ENCODE results near the gene SEC61B.

Gene SEC61B

DNA sequence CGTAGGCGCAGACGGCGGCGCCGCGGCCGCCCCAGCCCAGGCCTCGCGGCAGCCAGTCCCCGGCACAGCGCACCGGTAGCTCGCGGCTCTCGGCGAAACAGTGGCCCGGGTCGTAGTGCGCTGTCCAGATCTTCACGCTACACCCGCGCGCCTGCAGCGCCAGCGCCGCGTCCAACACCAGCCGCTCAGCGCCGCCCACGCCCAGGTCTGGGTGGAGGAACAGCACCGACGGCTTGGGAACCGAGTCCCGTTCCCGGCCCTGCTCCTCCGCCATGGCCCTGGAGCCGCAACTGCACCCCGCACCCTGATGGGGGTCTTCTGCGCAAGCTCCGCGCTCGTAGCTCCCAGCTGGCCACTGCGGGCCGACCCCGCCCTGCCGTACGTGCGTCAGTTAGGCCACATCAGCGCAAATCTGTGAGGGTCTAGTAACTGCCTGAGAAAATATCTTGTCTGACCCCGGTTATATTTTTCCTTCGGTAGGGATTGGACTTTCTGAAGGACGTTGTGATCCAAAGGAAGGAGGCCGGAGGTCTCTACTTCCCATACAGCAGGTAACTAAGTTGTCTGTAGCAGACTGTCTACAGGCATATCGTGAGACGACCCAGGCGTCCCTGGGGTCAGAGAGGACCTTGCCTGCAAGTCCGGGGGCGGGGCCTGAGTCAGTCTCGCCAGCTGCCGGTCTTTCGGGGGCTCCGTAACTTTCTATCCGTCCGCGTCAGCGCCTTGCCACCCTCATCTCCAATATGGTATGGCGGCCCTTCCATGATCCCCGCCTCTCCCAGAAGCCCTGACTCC lies at the start of gene SEC61B, which contains the start of gene ALG2:
Gene SEC61B, plus strand, starts transcription at position 662 of the 795 bp plus-strand sequence. Its CDS starts 82 bp downstream, at position 744.
Gene ALG2, minus strand, starts transcription at position 322 of the 795 bp plus-strand sequence. Its CDS starts 48 bp downstream, at position 274.
- DNase-seq (ENCODE audit: low spot score): peak; percentile 96

DNA sequence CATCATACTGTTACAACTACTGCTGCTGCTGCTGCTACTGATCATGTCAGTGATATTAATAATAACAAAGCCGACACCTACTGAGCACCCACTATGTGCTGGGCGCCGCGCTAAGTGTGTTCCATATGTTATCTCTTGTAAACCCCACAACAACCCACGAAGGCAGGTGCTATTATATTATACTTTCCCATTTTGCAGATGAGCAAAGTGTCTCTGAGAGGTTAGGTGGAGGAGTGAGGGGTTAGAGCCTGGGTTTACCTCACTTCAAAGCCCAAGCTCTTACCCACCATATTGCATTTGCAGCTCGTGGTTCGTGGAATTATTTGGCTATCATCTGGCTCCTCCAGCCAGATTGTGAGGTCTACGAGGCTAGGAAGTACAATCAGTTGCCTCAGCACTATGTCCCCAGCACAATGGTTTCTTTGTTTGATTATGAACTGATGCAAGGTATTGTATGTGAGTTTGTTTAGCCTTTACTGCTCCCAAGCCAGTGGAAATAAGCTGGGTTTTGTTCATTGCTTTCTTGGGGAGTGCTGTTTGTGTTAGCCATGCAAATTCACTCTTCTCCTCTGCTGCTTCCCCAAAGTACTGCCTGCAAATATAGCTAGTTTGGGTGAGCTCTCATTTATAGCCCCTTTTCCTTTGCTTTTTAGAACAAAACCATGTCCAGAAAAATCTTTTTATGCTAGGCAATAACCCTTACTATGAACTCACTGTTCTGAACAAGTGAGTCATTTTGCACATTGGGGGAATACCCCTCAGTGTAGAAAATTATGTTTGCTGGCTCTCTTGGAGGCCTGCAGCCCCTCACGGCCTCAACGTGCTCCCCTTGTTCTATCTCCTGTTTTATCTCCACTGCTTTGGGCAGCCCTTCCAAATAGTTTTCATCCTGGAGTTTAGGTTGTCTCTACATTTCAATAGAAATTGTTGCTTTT lies 48.2 kb upstream of the SEC61B start:
- DNase-seq (ENCODE audit: low spot score): no peak

DNA sequence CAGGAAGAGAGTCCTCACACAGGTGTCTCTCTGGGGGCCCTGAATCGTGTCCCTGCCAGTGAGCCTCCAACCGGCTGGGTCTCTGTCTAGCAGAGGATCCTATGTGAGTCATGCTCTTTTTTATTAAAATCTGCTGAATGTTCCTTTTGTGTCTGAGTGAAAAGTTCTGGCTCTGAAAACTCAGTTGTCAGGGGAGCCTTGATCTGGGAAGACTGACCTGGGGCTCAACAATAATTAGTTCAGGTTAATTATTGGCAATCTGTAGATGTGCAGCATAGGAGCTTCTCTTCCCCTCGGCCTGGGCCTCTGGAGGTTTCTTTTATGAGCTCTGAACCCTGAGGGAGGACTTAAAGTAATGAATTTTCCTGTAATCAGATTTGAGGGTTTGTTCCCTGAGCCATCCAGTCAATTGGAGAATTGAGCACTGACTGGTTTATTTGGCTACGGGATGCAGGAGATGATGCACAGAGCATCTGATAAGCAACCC lies 45.5 kb upstream of the SEC61B start:
- DNase-seq (ENCODE audit: low spot score): no peak

DNA sequence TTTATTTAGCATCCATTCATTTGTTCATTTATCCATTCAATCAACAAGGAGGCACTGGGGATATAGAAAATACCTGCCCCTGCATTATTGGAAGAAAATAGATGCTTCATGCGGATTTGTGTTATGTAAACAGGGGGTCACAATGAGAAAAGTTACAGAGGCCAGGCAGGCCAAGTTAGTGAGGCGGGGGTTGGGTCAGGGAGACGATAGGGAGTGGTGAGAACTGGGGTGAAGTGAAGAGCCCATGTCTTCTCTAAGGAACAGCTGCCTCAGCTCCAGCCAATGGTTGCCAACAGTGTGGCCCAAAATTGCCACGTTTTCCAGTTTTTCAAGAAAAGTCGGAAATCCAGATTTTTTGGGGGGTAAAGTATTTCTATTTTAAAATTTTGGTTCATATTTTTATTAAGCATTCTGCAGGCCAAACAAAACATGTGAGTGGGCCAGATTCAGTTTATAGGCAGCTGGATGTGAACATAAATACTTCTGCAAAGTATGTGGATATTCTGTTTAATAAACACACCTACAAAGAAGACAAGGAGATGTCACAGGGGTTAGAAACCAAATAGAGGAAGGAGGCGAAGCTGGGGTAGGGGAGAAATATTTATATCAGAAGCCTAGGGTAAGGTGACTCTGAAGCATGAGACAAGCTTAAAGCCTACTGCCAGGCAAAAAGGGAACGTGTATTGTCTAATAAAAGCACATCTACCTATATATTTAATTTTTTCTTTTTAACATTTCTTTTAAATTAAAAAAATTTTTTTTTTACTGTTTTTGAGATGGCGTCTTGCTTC lies 44.3 kb upstream of the SEC61B start:
- DNase-seq (ENCODE audit: low spot score): no peak

DNA sequence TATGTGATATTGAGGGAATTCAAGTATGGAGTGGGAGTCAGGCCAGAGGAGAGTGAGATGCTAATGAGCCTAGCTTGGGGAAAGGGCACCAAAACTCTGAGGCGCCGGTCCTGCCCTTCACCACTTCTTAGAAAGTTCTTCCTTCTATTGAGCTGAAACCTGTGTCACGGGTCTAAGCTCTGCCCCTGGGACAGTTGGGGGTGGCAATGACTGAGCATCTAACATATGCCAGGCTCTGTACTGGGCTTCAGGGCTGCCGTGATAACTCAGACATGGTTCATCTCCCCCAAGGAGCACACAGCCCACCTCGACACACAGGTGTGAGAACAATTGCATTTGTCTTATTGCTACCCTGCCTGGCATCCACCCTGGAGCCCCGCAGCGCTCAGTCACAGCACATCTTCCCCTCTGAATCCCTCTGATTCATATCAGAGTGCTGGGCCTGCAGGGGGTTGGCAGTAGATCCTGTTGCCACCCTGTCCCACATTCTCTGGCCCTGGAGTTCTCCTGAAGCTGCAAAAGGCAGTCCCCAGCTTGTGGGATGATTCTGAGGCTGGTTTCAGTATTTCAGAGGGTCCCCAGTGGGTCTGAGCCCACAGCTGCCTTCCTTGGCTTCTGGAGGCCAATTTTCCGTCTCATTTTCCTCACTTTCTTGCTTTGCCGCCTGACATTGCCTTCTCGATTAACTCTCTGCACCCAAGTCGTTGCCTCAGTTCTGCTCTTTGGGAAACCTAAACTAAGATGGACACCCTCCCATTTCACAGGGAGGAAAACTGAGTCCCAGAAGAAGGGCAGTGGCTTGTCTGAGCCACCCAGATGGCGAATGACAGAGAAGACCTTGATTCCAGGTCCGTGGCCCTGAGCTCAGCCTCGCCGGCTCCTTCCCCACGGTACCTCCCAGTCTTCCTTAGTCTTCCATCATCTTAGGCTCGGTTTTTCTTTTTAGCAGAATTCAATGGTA lies 42.9 kb upstream of the SEC61B start:
- no peak for DNase-seq (ENCODE audit: low spot score)

DNA sequence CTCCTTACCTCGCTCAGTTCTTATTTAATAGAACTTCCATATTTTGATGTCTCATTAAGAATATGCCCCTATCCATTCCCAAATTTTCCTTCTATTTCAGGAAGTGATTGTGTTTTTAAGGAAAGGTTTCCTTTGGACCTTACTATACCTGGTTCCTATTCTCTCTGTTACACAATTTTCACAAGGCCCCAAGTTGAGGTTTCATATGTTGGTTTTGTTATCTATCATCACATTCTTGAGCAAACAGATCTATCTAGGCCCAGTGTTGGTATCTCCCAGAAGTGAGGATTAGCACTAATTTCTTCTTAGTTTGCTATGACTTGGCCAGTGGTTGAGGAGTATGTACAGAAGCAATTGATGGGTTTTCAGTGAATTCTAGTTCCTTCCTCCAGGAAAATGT lies 41.9 kb upstream of the SEC61B start:
- DNase-seq (ENCODE audit: low spot score): no peak

DNA sequence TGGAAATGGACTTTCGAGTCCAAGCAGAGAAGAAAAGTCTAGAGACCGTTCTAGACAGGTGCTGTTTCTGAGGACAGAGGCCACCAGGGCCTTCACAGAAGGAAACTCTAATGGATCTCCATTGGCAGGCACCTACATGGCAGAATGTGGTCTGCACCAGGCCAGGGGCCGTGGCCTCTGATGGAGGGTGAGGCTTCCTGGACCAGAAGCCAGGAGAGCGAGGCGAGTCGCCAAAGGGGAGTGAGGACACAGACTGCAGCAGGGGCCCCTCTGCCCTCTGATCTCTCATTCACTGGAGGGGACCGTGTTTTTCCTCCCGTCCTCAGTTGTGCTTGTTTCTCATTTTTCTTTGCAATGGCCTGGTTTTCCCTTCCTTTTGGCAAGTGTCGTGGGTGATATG lies 41.4 kb upstream of the SEC61B start:
- no peak for DNase-seq (ENCODE audit: low spot score)

DNA sequence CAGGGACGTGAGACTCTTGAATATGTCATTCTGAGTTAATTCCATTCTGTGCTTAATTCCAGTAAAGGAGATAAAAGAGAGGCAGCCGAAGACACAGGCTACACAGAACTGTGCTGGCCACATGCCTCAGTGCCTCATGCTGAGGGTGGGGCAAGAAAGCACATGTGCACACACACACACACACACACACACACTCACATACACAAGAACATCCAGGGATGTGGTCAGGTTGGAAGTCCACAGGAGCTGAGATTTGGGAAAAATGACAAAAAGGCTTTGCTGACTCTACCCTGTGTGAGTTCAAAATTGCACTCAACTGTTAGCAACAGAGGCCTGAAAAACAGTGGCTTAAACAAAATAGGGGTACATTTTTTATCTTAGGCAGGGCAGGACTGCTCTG lies 40.9 kb upstream of the SEC61B start:
- DNase-seq (ENCODE audit: low spot score): no peak

DNA sequence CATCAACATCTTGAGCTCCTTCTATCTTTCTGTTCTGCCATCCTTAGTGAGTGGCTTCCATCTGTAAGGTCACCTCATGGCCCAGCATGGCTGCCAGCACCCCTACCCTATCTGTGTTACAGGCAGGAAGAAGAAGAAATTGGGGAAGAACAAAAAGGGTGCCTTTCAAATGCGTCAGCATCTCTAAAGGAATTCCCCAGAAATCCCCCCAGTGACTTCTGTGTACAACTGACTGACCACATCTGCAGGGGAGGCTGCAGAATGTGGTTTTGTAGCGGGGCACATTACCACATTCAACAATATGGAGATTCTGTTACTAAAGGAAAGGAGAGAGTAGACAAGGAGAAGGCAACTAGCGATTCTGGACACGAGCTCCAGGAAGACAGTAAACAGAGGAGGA lies 40.5 kb upstream of the SEC61B start:
- no peak for DNase-seq (ENCODE audit: low spot score)

DNA sequence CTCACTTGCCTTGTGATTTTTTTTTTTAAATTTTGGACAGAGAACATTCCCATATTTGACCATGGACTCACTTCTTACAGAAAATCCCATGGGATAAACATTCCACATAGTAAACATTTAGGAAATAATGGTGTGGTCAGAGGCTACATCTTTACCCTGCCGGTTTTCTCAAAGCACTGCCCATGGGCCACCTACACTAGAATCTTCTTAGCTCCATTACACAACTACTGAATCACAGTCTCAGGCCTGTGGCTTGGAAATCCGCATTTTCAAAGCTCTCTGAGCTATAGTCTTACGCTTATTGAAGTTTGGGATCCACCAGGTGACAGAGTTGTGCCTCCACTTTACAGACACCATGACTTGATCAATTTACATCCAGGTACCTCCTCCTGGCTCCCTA lies 39.7 kb upstream of the SEC61B start:
- DNase-seq (ENCODE audit: low spot score): no peak

DNA sequence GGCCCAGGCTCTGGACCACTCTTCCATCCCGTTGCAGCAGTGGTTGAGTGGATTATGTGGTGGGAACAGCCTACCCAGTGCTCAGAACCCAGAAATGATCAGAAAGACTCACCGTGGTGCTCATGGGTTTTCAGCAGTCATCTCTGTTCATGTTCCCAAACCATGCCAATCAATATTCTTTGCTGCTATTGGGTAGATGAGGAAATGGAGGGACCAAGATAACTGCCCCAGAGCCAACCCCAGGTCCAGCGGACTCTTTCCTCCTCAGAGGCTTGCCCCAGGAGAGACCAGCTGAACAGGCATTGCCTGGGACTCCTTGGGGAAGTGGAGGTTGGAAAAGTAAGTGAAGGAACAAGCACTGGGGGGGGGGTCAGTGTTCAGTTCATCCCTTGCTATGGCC lies 38.5 kb upstream of the SEC61B start:
- no peak for DNase-seq (ENCODE audit: low spot score)

DNA sequence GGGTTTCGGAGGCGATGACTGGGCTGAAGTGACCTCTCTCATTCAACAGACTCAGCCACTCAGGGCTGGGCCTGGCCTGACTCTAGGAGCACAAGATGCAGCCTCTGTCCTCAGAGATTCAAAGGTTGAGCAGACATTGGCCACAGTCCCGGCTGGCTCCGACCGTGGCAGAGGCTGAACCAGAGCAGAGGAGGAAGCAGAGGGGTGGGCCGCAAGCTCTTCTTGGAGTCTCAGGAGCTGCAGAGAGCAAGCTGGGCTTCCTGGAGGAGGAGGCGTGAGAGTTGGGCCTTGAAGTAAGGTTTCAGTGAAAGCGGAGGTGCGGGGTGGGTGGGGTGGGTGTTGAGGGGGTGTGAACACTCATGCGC lies 38.0 kb upstream of the SEC61B start:
- DNase-seq (ENCODE audit: low spot score): no peak

DNA sequence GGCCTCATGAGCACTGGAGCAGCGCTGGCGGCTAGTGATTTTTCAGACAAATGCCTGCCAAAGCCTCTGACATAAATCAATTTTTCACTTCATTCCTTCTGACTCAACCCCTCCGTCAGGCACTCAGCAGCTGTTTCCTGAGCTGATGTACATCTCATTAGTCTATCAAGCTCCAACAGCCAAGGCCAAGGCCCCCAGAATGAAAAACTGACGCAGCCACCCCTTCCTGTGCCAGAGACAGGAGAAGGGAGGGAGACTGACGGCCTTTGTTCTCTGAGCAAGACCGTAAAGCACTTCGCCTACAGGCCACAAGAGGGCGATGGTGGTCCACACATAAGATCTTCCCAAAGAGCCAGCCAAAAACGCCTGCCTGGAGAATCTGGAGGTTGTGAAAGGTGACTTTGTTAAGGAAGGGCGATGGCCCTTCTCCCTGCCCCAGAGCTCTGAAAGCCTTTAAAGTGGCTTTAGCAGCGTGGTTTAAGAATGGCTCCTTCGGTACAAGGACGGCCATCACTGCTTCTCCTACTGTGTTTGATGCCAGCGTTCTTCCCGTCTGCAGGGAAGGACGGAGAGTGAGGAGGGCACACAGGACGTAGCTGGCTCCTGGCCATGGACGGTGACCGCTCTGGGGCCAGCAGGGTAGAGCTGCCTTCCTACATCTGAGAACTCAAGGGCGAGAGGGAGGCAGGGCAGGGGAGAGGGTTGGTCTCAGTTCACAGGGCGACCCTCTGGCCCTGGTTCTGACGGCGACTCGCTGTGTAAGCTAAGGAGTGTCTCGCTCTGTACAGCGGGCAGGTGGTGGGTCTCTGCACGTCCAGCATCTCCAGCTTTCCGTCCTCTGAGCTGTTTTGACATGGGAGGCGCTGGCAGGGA lies 37.4 kb upstream of the SEC61B start:
- peak; percentile 67 for DNase-seq (ENCODE audit: low spot score)

DNA sequence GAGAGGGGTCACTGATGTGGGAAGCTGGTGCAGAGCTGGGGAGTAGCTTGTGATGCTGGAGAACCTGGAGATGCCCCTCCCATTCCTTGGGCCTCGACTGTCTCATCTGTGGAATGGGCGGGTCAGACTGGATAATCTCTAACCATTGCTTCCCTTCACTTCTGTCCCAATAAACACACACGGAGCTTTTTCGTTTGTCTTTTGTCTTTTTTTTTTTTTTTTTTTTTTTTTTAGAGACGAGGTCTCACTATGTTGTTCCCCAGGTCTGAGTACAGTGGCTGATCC lies 36.8 kb upstream of the SEC61B start:
- no peak for DNase-seq (ENCODE audit: low spot score)

DNA sequence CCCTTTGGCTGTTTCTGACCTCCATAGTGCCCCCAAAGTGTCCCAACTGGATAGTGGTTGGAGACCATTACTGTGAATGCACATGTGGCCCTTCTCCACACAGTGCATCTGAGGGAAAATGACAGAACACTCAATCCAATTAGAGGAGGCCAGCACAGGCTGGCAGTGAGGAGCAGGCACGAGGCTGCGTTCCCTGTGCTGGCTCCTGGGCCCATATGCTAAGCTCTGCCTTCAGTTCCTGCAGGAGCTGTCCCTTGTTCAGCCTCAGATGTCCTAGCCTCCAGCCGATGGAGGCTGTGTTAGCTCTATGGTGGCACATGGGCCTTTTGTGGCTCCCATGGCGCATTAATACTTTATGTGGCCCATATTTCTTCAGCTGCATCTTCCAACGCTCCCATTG lies 36.1 kb upstream of the SEC61B start:
- no peak for DNase-seq (ENCODE audit: low spot score)

DNA sequence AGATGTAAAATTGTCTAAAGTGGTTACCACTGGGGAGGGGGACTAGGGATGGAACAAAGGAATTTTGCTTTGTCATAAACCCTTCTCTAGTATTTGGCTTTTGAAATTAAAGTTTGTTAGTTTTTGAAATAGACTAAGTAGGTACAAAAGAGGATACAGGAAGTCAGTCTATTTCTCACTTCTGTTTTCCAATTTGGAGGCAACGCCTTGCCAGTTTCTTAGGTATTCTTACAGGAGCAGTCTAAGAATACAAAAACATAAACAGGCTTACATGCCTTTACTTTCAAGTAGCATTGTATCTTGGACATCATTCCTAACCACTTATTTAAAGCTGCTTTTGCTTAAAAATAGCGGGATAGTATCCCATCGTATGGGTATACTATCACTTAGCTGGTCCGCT lies 34.8 kb upstream of the SEC61B start:
- DNase-seq (ENCODE audit: low spot score): no peak

DNA sequence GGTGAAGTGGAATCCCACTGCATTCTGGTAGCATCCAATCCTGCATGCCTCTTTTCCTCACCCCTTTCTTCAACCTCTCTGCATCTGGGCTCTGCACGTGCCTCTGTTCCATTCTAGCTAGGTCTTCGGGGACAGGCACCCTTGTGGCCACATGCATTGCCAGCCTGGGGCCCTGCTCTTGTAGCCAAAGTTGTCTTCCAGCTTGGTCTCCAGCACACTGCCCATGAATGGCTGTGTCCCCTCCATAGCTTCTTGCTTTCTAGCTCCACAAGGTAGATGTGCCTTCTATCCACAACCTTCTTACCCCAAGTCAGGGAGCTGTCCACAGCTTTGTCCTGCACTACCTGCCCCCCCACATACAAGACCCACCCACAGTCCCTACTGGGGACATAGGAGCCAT lies 32.9 kb upstream of the SEC61B start:
- DNase-seq (ENCODE audit: low spot score): no peak

DNA sequence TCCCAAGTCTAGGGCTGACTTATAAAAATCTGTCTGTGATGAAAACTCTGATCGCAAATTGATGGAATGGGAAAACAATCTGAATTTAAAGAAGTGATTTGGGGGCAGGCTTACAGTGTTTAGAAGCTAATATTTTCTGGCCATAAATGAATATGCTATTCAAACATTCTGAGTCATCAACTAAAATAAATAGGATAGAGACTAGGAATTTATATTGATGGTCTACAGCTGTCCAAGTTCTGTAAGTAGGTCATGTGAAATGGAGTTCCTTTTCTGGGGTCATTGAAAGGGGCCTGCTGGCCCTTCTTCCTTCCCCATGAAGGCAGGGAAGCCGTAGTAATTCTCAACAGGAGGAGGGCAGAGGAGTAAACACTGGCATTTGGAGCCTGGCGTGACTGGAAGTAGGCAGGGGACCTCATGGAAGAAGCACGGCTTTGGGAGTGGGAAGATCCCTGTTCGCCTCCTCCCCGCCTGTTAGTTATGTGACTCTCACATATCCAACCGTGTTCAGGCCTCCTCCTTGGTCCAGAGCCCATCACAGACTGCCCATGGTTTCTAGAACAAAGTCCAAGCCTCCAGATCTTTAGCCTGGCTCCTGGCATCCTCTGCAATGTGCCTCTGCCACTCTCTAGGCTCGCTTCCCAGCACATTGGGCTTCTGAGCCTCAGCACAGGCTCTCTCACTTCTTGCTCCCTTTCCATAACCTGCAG lies 32.0 kb upstream of the SEC61B start:
- no peak for DNase-seq (ENCODE audit: low spot score)

DNA sequence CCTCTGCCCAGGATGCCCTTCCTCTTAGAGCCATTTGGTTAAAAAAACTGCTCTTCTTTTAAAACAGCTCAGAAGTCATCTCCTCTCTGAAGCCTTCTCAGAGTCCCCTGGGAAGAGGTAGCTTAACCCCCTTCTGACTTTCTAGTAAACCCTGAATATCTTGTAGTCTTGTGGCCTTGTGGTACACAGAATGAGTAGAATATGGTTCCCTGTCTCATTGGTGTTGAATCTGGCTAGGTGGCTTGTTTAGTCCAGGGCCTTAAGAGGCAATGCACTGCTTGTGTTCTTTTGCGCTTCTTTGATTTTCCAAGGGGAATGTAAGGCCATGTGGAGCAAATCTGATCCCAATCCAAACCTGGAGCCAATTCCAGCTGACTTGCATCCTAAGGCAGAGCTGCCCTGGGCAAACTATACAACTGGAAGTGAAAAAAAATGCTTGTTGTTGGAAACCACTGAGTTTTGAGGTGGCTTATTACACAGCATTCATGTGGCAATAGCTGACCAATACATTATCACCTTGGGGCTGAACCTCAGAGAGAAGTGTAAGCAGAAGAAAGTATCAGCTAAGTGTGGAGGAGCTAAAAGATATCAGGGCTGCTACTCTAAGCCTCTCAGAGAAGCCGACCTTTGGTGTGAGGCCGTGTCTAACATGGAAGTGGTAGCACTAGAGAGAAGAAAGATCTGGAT lies 31.3 kb upstream of the SEC61B start:
- no peak for DNase-seq (ENCODE audit: low spot score)

Data from hematopoietic multipotent progenitor cell treated with erythropoietin and hydrocortisone succinate and interleukin-3 and kit ligand, for 15 days (in vitro differentiated cells).